Activated gamma-delta T cell treated with Interleukin-2 at 50 U/mL for 16 hours (primary cell): Measurements from ENCODE around the gene MYLK4.

Source experiments
- DNase-seq: peaks from one replicate; pipeline ENCODE4 v3.0.0-alpha.2; 2020

Gene MYLK4

DNA sequence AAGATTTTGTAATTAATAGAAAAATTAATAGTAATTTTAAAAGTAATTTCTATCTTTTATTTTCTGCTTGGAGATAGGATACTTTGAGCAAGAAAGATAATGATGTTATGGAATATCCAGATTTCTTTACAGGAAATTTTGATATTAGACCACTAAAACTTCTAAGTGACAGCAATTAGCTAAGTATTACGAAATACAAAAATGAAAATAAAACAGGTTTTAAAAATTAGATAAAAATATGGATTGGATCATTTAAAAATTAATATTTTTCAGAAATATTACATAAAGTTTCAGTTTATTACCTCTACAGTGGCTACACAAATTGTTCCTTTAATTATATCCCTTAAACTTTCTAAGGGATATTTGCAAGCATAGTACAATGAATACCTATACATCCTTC, 4.2 kb upstream of the MYLK4 start:
- no peak for DNase-seq

DNA sequence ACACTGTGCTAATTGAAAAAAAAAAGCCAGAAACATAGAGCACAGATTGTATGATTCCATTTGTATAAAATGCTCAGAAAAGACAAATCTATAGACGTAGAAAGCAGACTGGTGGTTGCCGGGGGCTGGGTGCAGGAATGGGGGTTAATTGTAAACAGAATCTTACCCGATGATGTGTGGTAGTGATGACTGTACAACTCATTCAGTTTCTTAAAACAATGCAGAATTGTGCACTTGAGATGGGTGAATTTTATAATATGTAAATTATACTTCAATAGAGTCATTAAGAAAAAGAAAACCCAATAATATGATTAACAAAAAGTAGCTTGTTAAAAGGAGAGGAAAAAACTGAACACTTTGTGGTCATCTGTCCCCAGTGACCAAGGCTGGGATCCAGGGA, 3.7 kb upstream of the MYLK4 start:
- no peak for DNase-seq

DNA sequence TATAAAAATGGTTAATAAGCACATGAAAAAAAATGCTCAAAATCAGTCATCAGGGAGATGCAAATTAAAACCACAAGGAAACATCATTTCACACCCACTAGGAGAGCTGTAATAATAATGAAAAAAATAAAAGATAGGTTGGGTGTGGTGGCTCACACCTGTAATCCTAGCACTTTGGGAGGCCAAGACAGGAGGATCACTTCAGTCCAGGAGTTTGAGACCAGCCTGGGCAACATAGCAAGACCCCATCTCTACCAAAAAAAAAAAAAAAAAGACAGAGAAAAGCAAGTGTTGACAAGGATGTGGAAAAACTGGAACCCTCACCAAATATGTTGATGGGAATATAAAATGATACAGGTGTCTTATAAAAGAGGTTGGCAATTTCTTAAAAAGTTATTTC, 3.0 kb upstream of the MYLK4 start:
- no peak for DNase-seq

DNA sequence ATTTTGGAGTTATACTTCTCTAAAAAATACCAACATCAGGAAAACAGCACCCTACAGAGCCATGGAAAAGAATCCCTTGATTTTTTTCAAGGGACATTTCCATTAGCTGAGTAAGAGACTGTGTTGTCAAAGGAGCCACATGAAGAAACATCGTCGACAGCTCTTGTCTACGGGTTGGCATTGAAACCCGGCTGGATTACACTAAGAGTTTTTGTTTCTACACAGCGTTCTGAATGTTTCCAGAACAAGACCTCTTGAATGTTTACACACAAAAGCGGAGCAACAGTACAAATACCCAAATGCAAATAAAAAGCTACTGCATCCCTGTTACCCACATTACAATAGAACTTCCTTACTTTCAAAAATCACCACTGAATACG, 2.4 kb upstream of the MYLK4 start:
- DNase-seq, result no peak

DNA sequence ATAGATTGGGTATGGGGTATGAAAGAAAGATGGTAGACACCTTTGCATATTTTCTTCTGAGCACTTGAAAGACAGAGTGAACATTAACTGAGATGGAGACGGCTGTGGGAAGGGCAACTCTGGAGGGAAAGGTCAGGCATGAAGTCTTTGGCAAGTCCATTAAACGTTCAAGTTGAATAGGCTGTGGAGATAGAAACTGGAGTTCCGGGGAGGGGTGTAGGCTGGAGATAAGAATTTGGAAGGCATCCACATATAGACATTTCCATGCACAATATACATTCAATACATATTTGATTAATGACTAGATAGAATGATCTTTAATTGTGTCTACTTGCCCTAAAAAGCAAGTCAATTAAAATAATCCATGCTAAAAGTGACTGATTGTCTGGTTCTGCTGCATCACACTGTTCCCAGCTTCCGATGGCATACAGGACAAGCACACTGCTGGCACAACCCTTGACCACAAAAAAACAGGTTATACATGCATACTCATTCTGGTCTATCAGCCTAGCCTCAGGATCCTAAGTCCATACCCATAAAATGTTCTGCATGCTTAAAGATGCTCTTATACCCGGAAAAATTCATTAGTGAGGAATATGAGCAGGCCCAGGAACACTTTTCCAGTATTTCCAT, 1.9 kb upstream of the MYLK4 start:
- no peak for DNase-seq

DNA sequence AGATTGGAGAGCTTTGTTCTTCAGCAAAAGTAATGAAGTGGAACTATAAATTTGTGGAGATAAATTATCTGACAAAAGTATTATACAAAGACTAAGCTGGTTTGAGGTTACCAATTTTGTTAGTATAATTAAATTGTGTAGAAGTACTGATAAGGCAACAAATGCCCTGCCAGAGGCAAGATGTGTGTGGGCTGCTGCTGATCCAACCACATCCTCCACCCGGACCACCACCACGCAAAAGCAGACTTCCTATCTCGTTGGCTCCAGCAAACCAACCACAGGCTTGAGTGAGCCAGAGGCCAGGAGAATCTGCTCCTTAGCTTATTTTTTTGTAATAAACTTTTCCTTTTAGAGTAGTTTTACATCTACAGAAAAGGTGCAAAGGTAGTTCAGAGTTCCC, 1.1 kb upstream of the MYLK4 start:
- no peak for DNase-seq

DNA sequence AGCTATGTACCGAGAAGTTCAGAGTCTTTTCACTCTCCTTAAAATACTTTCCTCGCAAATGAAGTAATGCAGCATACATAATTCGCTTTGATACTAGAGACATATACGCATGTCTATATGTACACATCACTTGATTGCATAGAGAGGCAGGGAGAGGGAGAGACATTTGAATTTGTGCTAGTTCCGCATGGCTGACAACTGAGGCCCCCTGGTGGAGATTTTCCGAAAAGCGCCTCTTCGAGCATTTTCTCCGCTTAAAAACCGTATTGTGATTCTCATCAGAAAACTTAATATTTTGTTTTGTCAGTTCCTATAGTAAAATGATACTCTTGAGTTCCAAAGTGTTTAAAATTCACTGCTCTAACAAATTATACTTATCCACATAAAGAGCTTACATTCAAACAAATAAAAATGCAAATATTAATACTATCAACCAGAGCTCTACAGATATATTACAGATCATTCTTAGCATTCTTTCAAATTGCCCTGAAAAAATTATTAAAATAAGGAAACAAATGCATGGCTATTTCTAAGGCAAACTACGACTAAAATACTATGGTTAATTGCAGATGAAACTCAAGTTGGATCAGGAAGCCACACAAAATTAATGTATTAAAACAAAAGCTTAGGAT, 637 bp downstream of the MYLK4 start:
- DNase-seq, result peak; percentile 66

DNA sequence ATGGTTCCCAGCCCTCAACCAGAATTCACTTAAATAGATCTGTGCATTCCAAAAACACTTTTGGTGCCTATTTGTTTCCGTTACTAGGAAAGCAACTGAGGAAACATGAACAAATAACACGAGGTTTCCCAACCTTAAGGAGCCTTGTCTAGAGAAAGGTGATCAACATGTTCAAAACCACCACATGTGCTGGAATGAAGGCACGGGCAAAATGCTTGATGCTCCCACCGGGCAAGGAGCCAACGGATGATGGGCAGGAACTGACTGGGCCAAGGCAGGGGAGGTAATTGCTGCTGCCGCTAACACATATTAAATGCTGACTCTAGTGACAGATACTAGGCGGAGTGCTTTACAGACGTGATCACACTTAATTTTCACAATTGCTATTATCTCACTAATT, 2.5 kb downstream of the MYLK4 start:
- DNase-seq, result no peak

DNA sequence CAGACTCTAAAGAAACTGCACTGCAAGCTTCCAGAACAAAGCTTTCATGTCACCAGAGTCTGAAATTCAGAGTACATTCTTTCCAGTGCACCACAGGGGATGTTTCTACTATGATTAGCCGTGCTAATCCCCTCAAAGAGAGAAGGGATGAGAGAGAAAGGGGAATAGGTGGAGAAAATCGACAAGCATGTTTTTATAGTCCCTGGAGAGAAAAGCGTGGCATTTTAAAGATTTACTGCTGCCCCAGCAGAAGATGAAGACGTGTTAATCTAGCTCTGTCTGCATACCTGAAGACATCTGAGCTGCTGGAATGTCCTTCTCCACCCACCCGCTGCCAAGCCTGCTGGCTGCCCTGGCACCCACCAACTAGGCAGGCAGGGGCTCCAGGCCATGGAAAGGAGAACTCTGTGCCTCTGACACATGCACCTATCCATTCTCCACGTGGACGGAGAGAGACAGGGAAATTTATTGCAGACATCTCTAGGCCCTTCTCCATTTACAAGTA, 4.1 kb downstream of the MYLK4 start:
- DNase-seq, result no peak

DNA sequence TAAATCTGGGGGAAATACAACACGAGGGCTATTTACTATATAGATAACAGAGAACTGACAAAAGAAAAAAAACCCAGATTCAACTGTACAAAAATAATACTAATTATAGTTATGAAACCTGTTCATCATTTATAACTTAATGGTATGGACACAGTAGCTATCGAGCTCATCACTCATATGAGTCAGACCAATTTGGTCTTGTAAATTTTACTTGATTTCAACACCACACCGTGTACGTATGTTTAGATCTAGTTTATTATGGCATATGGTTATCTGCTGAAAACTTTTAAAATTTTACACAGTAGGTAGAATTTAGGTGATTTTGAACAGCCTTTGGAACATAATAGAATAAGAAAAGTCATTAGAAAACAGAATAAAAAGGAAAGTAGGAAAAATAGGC, 5.5 kb downstream of the MYLK4 start:
- no peak for DNase-seq

DNA sequence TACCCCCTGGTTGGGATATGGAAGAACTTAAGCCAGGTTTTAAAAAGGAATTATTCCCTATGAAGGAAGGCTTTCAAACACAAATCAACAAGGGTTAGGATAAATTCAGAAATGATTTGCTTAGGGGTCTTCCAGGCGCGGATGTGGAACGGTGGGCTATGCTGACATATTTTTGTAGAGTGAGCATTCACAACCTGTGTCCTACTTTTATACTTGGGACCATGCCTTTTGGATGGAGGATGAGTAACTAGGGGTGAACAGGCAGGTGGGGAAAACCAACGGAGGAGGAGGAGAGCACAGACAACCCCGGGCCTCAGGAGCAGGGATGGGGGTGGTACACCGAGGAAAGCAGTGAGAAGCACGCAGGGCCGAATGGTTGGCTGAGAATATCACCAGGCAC, 5.9 kb downstream of the MYLK4 start:
- DNase-seq, result no peak

DNA sequence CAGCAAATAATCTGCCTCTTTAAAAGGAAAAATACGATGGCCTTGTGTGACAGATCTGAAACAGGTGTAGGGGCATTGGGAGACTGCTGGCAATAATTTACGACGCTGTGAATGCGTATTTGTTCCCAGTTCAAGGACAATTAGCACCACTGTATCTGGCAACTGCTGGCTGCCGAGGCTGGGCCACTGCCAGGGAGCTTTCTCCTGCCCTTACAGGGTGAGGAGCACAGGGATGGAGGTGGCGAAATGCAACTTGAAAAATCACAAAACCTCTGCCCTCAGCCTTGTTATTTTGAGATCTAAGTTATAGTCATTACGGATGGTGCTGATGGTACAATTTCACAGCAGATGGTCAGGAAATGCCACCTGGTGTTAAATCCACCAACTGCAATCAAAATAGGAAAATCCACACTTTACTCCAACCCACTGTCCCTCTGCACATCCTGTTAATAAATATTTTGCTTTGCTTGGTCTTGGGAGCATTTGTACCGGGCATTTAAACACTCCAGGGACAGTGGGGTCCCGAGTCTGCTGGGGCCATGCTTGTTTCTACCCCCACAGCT, 6.4 kb downstream of the MYLK4 start:
- DNase-seq, result no peak

DNA sequence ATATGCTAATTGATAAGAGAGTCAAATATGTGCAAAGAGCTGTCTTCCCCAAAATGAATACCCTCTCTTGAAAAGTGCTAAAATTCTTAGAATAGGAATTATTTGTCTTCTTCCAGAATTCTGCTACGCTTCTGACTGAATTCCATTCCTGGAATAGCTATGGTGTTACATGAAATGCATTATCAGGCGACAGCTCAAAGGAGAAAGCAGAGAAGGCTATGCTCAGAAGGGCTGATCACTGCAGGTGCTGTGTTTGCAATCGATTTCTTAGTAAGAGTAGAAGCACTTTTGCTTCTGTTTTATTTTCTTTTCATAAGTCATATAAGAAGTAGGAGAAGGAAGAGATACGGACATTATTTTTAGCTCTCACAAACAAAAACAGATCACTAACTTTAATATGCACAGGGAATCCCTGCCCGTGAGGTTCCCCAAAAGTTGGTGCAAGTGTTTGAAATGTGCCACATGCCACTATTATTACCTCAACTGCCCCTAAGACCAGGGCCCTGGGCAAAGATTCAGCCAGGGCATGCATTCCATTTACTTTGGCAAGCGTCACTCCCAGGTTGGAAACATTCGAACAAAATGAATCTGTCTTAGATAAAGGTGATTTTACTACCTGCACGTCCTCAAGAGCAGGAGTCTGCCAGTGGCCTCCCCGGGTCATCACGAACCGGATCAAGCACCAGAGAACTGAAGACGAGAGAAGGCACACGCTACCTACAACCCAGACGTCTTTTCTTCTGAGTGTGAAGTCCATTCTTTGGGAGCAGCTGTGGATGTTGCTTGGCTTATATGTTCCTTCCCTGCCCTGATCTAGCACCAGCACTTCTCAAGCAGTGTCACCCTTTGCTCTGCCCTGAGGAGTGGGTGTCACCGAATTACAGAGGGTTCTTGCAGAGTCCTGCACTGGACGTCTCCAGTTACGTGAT, 7.2 kb downstream of the MYLK4 start:
- DNase-seq, result no peak

DNA sequence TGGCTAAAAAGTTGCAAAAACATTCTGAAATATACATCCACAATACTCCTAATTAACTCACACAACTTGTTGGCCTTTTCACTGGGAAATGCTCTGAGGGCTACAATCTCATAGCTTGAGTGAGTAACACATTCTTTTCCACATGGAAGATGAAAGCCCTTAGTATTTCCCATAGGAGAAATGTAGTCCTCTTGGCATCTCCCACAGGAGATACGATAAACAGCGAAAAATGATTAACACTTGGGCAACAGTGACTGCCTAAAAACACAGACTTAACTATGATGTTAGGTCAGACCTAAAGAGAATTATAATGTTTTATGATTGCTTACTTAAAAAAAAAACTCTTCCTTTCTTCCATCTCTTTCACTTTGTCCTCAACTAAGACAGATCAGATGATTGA, 9.0 kb downstream of the MYLK4 start:
- no peak for DNase-seq

DNA sequence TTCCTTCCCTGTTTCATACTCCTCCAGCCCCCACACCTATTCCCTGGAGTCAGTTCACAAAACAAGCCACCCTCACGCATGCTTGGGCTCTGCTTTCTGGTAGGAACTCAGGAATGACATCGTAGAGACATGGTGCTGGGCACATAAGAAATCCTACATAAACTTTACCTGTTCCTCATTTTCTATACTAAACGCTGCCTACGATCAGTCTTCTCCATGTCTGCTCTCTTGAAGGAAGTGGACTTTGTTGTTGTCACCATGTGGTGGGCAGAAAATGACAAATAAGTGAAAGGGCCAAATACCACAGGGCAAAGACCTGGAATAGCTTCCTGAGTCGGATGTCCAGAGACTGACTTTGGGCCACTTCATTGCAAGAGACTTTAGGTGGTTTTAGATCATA, 10.1 kb downstream of the MYLK4 start:
- no peak for DNase-seq

DNA sequence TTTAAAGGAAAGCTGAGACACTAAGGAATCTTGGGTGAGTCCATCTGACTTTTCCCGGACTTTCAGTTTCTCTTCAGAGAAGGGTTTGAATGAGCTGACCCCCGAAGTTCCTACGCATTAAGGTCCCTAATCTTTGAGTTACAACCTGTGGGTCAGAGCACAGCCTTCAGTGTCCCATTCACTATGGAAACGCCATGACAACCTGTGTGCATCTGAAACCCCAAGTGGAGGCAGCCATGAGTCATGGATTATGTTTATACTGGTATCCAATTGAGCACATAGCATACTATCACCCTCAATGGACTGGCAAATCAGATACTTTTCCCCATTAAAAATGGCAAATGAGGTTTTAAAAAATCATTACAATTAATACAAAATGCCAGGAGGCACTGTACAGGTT, 11.4 kb downstream of the MYLK4 start:
- DNase-seq, result no peak

DNA sequence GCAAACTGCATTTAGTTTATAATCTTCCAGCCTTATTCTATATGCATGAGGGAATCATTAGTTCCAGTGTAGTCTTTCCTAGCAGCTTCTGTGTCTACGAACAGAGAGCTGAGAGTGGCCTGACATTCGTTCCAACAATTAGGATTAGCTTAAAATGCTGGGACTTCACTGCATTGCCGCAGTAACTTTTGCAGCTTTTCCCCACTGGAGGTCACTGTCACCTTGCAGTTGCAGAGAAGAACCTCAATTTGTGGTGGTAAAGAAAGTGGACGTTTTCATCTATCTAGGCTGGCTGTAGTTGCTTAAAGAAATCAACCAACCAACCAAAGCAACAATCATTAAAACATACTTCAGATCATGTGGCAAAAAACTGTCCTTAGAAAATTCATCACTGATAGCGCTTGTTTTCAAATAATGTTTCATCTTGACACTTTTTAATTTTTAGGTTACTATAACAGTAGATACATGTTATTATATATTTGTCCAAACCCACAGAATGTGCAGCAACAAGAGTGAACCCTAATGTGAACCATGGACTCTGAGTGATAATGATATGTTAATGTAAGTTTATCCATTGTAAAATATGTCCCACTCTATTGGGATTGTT, 12.2 kb downstream of the MYLK4 start:
- peak; percentile 39 for DNase-seq

DNA sequence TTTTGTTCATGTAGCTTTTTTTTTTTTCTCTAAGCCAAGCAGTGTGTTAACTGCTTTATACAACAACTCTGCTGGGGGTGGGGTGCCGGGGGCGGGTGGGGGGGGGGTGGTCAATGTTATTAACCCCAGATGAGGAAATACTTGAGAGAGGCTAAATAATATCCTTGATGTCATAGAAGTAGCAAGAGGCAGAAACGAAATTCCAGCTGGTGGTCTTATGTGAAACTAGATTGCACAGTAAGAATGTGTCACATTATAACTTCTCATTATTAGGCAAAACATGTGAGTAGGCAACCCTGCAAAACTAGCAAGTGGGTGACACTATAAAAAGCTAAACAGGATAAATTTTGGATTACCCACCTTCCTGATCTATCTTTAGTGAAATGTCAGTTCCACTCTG, 12.8 kb downstream of the MYLK4 start:
- DNase-seq, result no peak

DNA sequence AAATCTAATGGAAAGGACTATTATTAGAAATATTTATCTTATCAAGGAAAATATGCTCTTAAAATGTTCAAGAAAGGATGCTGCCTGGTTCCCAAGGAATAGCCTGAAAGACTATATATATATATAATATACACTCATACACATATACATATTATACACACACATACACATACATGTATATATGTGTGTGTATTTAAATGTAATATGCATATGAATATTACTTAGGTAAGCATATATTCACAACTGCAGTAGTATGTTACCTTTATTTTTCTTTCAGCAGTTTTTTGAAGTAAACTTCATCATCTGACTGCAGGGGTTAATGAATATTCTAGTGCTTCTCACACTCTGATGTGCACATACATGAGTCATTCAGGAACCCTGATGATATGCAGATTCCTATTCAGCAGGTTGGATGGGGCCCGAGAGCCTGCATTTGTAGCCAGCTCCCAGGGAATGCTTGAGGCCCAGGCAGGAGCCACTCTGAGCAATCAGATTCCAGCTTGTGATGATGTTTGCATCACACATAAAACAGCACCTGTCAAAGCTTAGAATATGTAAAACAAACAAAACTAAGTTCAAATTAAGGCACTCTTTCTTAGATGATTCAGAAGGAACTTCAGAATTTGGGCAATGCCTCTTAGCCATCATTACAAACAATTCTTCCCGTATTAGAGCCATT, 16.1 kb downstream of the MYLK4 start:
- no peak for DNase-seq

DNA sequence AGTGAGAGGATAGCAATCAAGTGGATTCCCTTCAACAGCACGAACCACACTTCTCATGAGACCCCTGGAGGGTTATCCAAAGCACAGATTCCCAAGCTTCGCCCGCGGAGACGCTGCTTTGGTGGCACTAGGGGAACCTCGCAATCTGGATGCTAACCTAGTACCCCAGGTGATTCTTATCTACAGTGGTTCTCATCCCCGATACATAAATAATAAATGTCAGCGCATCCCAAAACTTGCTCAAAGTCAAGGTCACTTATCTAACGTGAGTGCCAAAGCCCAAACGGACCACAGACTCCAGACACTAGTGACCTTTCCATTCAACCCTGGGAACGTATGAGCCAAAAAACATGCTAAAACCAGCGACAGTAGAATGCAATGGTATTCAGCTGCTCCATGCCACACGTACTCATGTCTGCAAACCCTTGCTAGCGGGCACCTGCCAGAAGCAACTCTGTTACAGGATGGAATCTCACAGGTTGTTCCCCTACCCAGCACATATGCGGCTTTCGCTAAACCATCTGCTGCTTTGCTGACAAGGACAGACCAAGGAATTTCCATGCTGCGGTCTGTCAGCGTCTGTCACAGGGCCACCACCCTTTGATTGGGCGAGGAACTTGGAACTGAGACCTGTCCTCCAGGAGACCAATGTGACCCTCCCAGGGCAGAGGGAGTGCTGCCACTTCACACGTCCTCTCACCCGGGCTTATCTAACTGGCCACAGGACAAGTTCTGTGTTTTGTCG, 16.8 kb downstream of the MYLK4 start:
- DNase-seq, result no peak

DNA sequence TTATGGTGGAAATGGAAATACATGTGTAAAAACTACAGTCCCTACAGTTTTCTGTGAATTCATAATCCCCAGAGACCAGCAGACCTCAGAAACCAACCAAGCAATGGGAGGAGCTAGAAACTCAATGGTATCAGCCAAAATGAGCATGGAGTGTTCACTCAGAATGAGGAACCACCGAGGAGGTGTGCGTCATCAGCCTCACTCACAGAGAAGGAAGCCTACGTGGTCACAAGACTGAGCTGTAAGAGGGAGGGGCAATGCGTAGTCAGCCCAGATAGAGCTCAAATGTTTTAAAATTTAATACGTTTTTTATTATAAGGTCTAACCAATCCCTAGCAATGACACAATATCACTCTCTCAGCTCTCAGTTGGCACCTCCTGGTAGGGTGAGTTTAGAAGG, 17.4 kb downstream of the MYLK4 start:
- no peak for DNase-seq
